Measurements from ENCODE around the gene MINDY4.

- TF ChIP-seq YY1 (tag by site-specific recombination; IDR thresholded peaks at IDR 0.05) (no peak), ZNF302 (tag by site-specific recombination; IDR thresholded peaks at IDR 0.05; ENCODE audit: low read depth) (no peak), KLF9 (tag by site-specific recombination; IDR thresholded peaks at IDR 0.05; ENCODE audit: low read depth) (no peak), ZNF449 (tag by site-specific recombination; IDR thresholded peaks at IDR 0.05) (no peak)
- TF ChIP-seq, protein P1, sequence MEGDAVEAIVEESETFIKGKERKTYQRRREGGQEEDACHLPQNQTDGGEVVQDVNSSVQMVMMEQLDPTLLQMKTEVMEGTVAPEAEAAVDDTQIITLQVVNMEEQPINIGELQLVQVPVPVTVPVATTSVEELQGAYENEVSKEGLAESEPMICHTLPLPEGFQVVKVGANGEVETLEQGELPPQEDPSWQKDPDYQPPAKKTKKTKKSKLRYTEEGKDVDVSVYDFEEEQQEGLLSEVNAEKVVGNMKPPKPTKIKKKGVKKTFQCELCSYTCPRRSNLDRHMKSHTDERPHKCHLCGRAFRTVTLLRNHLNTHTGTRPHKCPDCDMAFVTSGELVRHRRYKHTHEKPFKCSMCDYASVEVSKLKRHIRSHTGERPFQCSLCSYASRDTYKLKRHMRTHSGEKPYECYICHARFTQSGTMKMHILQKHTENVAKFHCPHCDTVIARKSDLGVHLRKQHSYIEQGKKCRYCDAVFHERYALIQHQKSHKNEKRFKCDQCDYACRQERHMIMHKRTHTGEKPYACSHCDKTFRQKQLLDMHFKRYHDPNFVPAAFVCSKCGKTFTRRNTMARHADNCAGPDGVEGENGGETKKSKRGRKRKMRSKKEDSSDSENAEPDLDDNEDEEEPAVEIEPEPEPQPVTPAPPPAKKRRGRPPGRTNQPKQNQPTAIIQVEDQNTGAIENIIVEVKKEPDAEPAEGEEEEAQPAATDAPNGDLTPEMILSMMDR (tag by site-specific recombination; IDR thresholded peaks at IDR 0.05): no peak
These were observed 127.8 kb downstream of the MINDY4 start for GRCh38 chr7:30899066-30899465.
